WI38 (cell line): Measurements from ENCODE around the gene ATG7.
"Not testable (repeated sequence)": the region's sequence is repeated elsewhere in the genome, so short reads cannot be mapped to it uniquely, and the experiment has no call there.

Source experiments
- H3K4me3 ChIP-seq: 2 replicates; pipeline ENCODE4 v1.5.1; 2011; ENCODE audit warnings: low read depth, mild to moderate bottlenecking, control low read depth, low read length
- CTCF ChIP-seq: IDR thresholded peaks from 2 replicates; pipeline ENCODE4 v1.5.1; 2012; ENCODE audit warnings: low read depth, mild to moderate bottlenecking, control low read depth, low read length

ATG7 gene

GRCh38 chr3:11394392-11394791 is 122.2 kb downstream of the ATG7 start:
- no peak overlapping the region for H3K4me3 ChIP-seq
- no peak for TF ChIP-seq CTCF

GRCh38 chr3:11400213-11400612 is 128.0 kb downstream of the ATG7 start:
- H3K4me3 ChIP-seq, result no peak overlapping the region
- no peak for TF ChIP-seq CTCF

DNA sequence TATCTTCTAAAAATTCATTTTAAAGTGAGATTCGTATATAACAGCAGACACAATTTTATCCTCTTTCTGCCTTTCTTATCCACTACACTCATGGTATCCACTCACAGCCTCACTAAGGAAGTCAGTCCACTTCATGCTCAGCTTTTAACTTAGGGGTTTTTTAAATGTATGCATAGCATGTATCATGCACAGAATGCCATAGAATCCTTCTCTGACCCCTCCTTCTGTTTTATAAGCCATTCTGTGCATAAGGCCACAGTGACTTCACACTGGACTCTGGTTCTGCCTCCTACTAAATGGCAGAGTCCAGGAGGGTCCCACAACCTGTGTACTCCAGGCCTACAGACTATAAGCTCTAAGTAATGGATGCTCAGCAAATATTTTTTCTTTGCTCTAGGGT is 129.2 kb downstream of the ATG7 start:
- TF ChIP-seq CTCF, result no peak

GRCh38 chr3:11405323-11405722 is 133.1 kb downstream of the ATG7 start:
- no peak overlapping the region for H3K4me3 ChIP-seq
- TF ChIP-seq CTCF, result no peak

More for the DNA sequence above, 129.2 kb downstream of the ATG7 start:
- no peak overlapping the region for H3K4me3 ChIP-seq

DNA sequence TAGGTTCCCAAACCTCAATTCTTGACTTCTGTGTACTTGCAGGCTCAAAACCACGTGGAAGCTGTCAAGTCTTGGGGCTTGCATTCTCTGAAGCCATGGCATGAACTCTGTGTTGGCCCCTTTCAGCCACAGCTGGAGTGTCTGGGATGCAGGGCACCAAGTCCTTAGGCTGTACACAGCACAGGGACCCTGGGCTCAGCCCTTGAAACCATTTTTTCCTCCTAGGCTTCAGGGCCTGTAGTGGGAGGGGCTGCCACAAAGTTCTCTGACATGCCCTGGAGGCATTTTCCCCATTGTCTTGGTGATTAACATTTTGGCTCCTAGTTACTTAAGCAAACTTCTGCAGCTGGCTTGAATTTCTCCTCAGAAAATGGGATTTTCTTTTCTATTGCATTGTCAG is 135.4 kb downstream of the ATG7 start:
- H3K4me3 ChIP-seq, result no peak overlapping the region
- TF ChIP-seq CTCF, result no peak

DNA sequence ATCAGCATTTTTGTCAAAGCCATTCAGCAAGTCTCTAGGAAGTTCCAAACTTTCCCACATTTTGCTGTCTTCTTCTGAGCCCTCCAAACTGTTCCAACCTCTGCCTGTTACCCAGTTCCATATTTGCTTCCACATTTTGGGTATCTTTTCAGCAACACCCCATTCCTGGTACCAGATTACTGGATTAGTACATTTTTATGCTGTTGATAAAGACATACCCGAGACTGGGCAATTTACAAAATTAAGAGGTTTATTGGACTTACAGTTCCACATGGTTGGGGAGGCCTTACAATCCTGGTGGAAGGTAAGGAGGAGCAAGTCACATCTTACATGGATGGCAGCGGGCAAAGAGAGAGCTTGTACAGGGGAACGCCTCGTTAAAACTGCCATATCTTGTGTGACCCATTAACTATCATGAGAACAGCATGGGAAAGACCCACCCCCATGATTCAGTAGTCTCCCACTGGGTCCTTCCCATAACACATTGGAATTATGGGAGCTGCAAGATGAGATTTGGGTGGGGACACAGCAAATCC is 136.2 kb downstream of the ATG7 start:
- H3K4me3 ChIP-seq, result not testable (repeated sequence)

GRCh38 chr3:11410564-11410963 is 138.4 kb downstream of the ATG7 start:
- no peak for TF ChIP-seq CTCF
- H3K4me3 ChIP-seq, result no peak overlapping the region

DNA sequence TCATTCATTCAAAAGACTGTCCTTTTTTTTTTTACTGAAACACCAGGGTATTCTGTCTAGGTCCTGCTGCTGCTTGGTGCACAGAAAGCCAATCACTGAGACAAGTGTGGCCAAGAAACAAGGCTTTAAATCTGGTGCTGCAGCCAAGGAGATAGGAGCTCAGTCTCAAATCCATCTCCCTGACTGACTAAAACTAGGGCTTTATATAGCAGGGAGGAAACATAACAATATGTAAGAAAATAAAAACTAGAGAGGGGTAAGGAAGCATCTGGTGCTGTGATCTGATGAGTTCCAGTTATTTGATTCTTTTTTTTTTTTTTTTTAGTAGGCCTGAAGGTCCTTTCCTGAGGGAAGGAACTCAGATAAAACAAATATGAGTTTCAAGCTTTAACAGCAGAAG is 139.8 kb downstream of the ATG7 start:
- TF ChIP-seq CTCF, result no peak
- no peak overlapping the region for H3K4me3 ChIP-seq
